Natural killer cell (primary cell): ENCODE data around the gene PMFBP1. TPM values are rescaled to one million over a fixed set of nuclear protein-coding genes. Genes with fewer than 3 reads are reported as not detected.

ENCODE experiments used
- ATAC-seq, 3 donors: fragments of 150-1000 bp in 2 of 3; fragments of 200-7000 bp in 1 of 3; cut with Tn5 transposase; 1 replicate in 1 of 3; 2 replicates in 2 of 3; pipeline ENCODE4 v1.10.0; 2021; ENCODE audit warnings: mild to moderate bottlenecking in 2 of 3, moderate library complexity in 2 of 3
- DNase-seq, 2 donors: peaks; one replicate each; pipeline versions ENCODE4 v3.0.0 to v3.0.0-alpha.2; 2013 to 2021; ENCODE audit warnings: mixed read lengths in 1 of 2
- H3K27ac ChIP-seq: one replicate; pipeline ENCODE4 v1.5.1; 2013; ENCODE audit warnings: mild to moderate bottlenecking, low read length
- H3K27me3 ChIP-seq: one replicate; pipeline ENCODE4 v1.6.1; 2013; ENCODE audit warnings: low read length; ENCODE audit not compliant: control insufficient read depth, insufficient read depth
- H3K36me3 ChIP-seq: one replicate; pipeline ENCODE4 v1.6.1; 2013; ENCODE audit warnings: low read length; ENCODE audit not compliant: control insufficient read depth, insufficient read depth
- H3K4me1 ChIP-seq: one replicate; pipeline ENCODE4 v1.6.1; 2013; ENCODE audit warnings: low read length; ENCODE audit not compliant: control insufficient read depth, insufficient read depth
- H3K4me3 ChIP-seq: one replicate; pipeline ENCODE4 v1.5.1; 2013; ENCODE audit warnings: low read length
- H3K9me3 ChIP-seq: one replicate; pipeline ENCODE4 v1.6.1; 2013; ENCODE audit warnings: low read length; ENCODE audit not compliant: control insufficient read depth, insufficient read depth
- H3K27ac Mint-ChIP-seq, 2 donors: one replicate each; pipeline ENCODE4 v1.8.0; 2022; ENCODE audit warnings: mild to moderate bottlenecking in 2 of 2, mixed read lengths in 2 of 2, moderate library complexity in 1 of 2
- H3K27me3 Mint-ChIP-seq, 2 donors: one replicate each; pipeline ENCODE4 v1.8.0; 2022; ENCODE audit warnings: low read depth in 2 of 2, mixed read lengths in 2 of 2
- H3K36me3 Mint-ChIP-seq: one replicate; pipeline ENCODE4 v1.8.0; 2022; ENCODE audit warnings: mixed read lengths
- H3K4me1 Mint-ChIP-seq, 2 donors: one replicate each; pipeline ENCODE4 v1.8.0; 2022; ENCODE audit warnings: mixed read lengths in 2 of 2
- H3K4me3 Mint-ChIP-seq: one replicate; pipeline ENCODE4 v1.8.0; 2022; ENCODE audit warnings: mild to moderate bottlenecking, moderate library complexity, mixed read lengths
- H3K9me3 Mint-ChIP-seq, 2 donors: one replicate each; pipeline ENCODE4 v1.8.0; 2022; ENCODE audit warnings: mixed read lengths in 2 of 2
- WGBS: methylation state at CpG from one replicate; pipeline ENCODE4 v1.1.7; 2013; ENCODE audit warnings: missing lambda C conversion rate; ENCODE audit not compliant: insufficient coverage; 5-methylcytosine and 5-hydroxymethylcytosine counted together
- intact Hi-C: fragments of 100-400 bp; cut with micrococcal nuclease; formaldehyde crosslinking; loops from one replicate; pipeline ENCODE4 v1.14.2; 2022
- total RNA-seq, 4 donors: library from RNA; stranded (reverse); fragments of 120-200 nt in 1 of 4; gene quantifications; one replicate each; pipeline versions ENCODE4 v1.2.3 to v1.2.4, GENCODE V29; 2013 to 2022
- TF ChIP-seq, protein P1 (sequence below): fragments of 200-600 bp; IDR thresholded peaks from one replicate; pipeline ENCODE4 v1.8.0; 2022; ENCODE audit warnings: antibody characterized with exemption

The PMFBP1 gene
- total RNA-seq, 3 donors from 2014 or later (not counting 1 experiment from before 2014, with no cell fraction given), result 0.68 to 1.2 (median 0.99) TPM

DNA sequence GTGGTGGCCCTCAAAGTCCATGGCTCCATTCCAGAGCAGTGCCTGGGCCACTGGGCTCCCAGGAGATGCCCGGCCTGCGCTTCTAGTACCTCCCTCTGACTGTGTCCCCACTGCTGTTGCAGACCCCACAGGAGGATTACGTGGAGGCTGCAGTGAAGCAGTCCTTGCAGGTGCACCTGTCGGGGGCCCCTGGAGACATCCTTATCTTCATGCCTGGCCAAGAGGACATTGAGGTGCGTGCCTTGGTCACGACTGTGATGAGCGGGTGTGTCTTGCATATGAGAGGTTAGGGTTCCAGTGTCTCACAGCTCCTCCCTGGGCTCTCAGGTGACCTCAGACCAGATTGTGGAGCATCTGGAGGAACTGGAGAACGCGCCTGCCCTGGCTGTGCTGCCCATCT, 67.0 kb downstream of the PMFBP1 start:
- TF ChIP-seq, protein P1, sequence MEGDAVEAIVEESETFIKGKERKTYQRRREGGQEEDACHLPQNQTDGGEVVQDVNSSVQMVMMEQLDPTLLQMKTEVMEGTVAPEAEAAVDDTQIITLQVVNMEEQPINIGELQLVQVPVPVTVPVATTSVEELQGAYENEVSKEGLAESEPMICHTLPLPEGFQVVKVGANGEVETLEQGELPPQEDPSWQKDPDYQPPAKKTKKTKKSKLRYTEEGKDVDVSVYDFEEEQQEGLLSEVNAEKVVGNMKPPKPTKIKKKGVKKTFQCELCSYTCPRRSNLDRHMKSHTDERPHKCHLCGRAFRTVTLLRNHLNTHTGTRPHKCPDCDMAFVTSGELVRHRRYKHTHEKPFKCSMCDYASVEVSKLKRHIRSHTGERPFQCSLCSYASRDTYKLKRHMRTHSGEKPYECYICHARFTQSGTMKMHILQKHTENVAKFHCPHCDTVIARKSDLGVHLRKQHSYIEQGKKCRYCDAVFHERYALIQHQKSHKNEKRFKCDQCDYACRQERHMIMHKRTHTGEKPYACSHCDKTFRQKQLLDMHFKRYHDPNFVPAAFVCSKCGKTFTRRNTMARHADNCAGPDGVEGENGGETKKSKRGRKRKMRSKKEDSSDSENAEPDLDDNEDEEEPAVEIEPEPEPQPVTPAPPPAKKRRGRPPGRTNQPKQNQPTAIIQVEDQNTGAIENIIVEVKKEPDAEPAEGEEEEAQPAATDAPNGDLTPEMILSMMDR, result no peak
- Mint-ChIP-seq H3K36me3 (peaks cover 25% of the 10 kb centered on the region), H3K9me3 (no peaks in the 10 kb centered on the region), H3K27me3 (no peaks in the 10 kb centered on the region), H3K4me1 (no peaks in the 10 kb centered on the region), H3K4me3 (no peak overlapping the region), H3K27ac (no peak overlapping the region)
- WGBS, result 96% methylated on average over 9 of the region's 9 CpGs
- ATAC-seq (no peak), DNase-seq (no peak)
- H3K4me1 ChIP-seq, result no peaks in the 10 kb centered on the region
- no peak overlapping the region for H3K4me3 ChIP-seq
- H3K36me3 ChIP-seq, result peaks cover 98% of the 10 kb centered on the region
- no peaks in the 10 kb centered on the region for H3K27me3 ChIP-seq
- no peak overlapping the region for H3K27ac ChIP-seq
- intact Hi-C loops, result no loop called here
- no peaks in the 10 kb centered on the region for H3K9me3 ChIP-seq

DNA sequence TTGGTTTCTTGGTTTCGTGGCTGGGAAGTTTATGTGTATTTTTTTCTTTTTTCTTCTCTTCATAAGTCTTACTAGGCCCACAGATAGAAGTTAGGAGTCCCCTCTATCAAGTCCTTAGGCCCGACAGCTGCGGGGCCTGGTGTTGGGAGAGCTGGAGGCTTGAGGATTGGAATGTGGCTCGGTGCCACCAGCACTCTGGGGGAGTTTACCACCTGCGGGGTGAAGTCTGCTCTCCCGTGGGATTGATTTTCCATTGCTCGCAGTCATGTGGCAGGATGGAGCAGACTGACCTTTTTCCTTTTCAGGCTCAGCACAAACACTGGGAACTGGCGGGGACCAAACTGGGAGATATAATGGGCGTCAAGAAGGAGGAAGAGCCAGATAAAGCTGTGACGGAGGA, 70.8 kb downstream of the PMFBP1 start:
- Histone ChIP-seq H3K4me1 (no peaks in the 10 kb centered on the region), H3K4me3 (no peak overlapping the region), H3K27me3 (no peaks in the 10 kb centered on the region), H3K27ac (no peak overlapping the region), H3K36me3 (peaks cover 96% of the 10 kb centered on the region), H3K9me3 (no peaks in the 10 kb centered on the region)
- ATAC-seq (no peak), DNase-seq (no peak)
- no peaks in the 10 kb centered on the region for H3K9me3 Mint-ChIP-seq
- TF ChIP-seq, protein P1, result no peak
- H3K36me3 Mint-ChIP-seq, result peaks cover 23% of the 10 kb centered on the region
- H3K27me3 Mint-ChIP-seq, result no peaks in the 10 kb centered on the region
- H3K4me3 Mint-ChIP-seq, result no peak overlapping the region
- WGBS, result 98% methylated on average over 9 of the region's 10 CpGs
- intact Hi-C loops, result no loop called here
- no peak overlapping the region for H3K27ac Mint-ChIP-seq
- peaks cover 12 to 20% of the 10 kb centered on the region in 2 donors for H3K4me1 Mint-ChIP-seq

DNA sequence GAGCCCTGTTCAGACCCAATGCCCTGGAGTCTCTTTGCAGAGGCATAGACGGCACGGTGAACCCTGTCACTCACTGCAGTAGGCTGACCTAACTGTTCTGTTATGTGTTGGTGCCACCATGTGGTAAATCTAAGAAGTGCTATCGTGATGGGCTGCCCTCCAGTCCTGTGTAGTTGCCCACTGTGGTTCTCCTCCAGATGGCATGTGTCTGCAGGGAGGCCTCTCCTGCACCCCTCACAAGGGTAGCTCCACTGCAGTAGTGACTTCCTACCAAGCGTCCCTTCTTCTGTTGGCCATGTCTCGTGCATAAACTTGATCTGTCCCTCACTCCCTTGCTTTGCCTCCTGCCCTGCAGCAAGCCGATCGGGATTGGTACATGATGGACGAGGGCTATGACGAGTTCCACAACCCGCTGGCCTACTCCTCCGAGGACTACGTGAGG, 72.6 kb downstream of the PMFBP1 start:
- Histone ChIP-seq H3K9me3 (no peaks in the 10 kb centered on the region), H3K4me3 (no peak overlapping the region), H3K36me3 (peaks cover 81% of the 10 kb centered on the region), H3K27ac (no peak overlapping the region), H3K4me1 (peaks cover 6% of the 10 kb centered on the region), H3K27me3 (no peaks in the 10 kb centered on the region)
- TF ChIP-seq, protein P1, result peak; percentile 48
- Mint-ChIP-seq H3K4me3 (no peak overlapping the region), H3K27me3 (no peaks in the 10 kb centered on the region), H3K4me1 (peaks cover 30 to 36% of the 10 kb centered on the region in 2 donors), H3K27ac (no peak overlapping the region), H3K36me3 (peaks cover 17% of the 10 kb centered on the region), H3K9me3 (no peaks in the 10 kb centered on the region)
- 82% methylated on average over 12 of the region's 12 CpGs for WGBS
- ATAC-seq, result peak; percentile 79 to 95 (median 88)
- DNase-seq, result peak in 1 of 2 donors; percentile 69
- intact Hi-C loops, result loop anchor here (1.0 to 10.0 kb wide), 2 partner anchors 33 to 565 kb away; no protein-coding TSS in a partner anchor

DNA sequence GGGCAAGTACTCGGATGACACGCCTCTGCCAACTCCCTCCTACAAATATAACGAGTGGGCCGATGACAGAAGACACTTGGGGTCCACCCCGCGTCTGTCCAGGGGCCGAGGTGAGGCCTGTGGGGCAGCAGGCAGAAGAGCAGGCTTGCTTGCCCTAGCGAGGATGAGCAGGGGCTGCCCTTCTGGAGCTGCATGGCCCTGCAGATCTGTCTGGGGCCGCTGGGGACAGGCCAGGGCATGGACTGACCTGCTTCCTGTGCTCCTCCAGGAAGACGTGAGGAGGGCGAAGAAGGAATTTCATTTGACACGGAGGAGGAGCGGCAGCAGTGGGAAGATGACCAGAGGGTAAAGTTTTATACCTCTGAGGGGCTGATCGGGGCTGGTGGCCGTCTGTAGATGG, 73.0 kb downstream of the PMFBP1 start:
- no peak overlapping the region for H3K4me3 ChIP-seq
- peaks cover 11% of the 10 kb centered on the region for H3K4me1 ChIP-seq
- peaks cover 77% of the 10 kb centered on the region for H3K36me3 ChIP-seq
- TF ChIP-seq, protein P1, result no peak
- Mint-ChIP-seq H3K9me3 (no peaks in the 10 kb centered on the region), H3K4me3 (no peak overlapping the region), H3K27ac (no peak overlapping the region), H3K27me3 (no peaks in the 10 kb centered on the region), H3K4me1 (peaks cover 35 to 41% of the 10 kb centered on the region in 2 donors), H3K36me3 (peaks cover 17% of the 10 kb centered on the region)
- ATAC-seq (no peak), DNase-seq (no peak)
- 94% methylated on average over 15 of the region's 15 CpGs for WGBS
- no peaks in the 10 kb centered on the region for H3K9me3 ChIP-seq
- no peaks in the 10 kb centered on the region for H3K27me3 ChIP-seq
- no peak overlapping the region for H3K27ac ChIP-seq
- intact Hi-C loops, result loop anchor here (1.0 to 10.0 kb wide), 2 partner anchors 33 to 566 kb away; no protein-coding TSS in a partner anchor
